HFFc6 (cell line): ENCODE data around the gene OSBPL2. TPM values are rescaled to one million over a fixed set of nuclear protein-coding genes. Genes with fewer than 3 reads are reported as not detected.

Source experiments
- DNase-seq: peaks from one replicate; pipeline ENCODE4 v3.0.0-alpha.2; 2018
- H3K27ac Mint-ChIP-seq: 2 replicates; pipeline ENCODE4 v1.8.0; 2020; ENCODE audit warnings: mild to moderate bottlenecking, mixed read lengths
- H3K27me3 Mint-ChIP-seq: 2 replicates; pipeline ENCODE4 v1.8.0; 2021; ENCODE audit warnings: mild to moderate bottlenecking, moderate library complexity, mixed read lengths; ENCODE audit not compliant: insufficient read depth
- H3K36me3 Mint-ChIP-seq: 2 replicates; pipeline ENCODE4 v1.8.0; 2021; ENCODE audit warnings: low read depth, mixed read lengths
- H3K4me1 Mint-ChIP-seq: 2 replicates; pipeline ENCODE4 v1.8.0; 2020; ENCODE audit warnings: low read depth, mixed read lengths
- H3K4me3 Mint-ChIP-seq: 2 replicates; pipeline ENCODE4 v1.8.0; 2020; ENCODE audit warnings: mild to moderate bottlenecking, moderate library complexity, mixed read lengths
- H3K9me3 Mint-ChIP-seq: 2 replicates; pipeline ENCODE4 v1.8.0; 2020; ENCODE audit warnings: mild to moderate bottlenecking, mixed read lengths
- total RNA-seq, 6 experiments: library from RNA; stranded (reverse); fragmentation: NEBNext Ultra II Directional; extraction: Animal tissue kit (Norgen Biotek cat#: 25700); gene quantifications; 2 replicates in 1 of 6; 3 replicates in 5 of 6; pipeline ENCODE4 v1.2.3, GENCODE V29; 2021
- TF ChIP-seq, protein P1 (sequence below): fragments of 200-600 bp; sonication (generic); IDR thresholded peaks from 2 replicates; pipeline ENCODE4 v1.5.0; 2021; ENCODE audit warnings: antibody characterized with exemption, mild to moderate bottlenecking

Gene OSBPL2
- total RNA-seq, 6 experiments from 2014 or later, result 32.2 to 37.6 (median 33.5) TPM

DNA sequence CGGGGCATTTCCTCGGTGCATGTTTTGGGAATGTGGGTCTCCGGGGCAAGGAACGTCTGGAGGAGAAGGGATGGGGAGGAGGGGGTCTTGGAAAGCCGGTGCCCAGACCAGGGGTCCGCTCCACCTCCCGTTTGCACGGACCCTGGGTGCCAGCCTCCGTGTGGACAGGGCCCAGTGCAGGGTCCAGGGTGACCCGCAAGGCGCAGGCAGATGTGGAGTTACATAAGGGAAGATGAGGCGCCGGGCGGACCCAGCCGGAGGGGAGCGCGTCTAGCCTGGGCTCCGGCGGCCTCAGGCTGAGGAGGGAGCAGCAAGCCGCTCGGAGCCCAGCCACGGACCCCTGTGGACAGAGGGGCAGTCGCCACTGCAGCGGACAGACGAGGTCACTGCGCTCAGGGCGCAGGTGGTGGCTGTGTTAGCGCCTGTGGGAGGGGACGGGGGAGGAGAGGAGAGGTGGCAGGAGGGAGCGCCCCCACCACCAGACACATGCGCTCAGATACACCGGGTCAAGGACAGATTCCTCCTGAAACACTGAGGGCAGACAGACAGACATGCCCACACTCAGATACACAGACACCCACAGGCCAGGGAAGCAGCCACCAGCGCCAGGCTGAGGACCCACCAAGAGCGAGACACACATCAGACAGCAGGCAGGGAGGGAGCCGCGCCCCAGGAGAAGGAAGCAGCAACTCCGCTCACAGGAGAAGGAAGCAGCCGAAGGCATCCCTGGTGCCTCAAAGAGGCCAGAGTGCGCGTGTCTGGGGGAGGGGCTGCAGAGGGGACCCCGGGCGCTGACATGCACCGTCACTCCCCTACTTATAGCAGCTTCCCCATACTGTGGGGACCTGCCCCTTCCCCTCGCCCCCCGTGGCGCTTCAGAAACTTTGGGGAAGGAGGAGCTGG, 17.4 kb upstream of the OSBPL2 start:
- no peaks in the 10 kb centered on the region for H3K9me3 Mint-ChIP-seq
- H3K4me1 Mint-ChIP-seq, result no peaks in the 10 kb centered on the region
- H3K4me3 Mint-ChIP-seq, result no peak overlapping the region
- no peaks in the 10 kb centered on the region for H3K36me3 Mint-ChIP-seq
- no peak overlapping the region for H3K27ac Mint-ChIP-seq
- peaks cover 30% of the 10 kb centered on the region for H3K27me3 Mint-ChIP-seq
- no peak for DNase-seq
- TF ChIP-seq, protein P1, sequence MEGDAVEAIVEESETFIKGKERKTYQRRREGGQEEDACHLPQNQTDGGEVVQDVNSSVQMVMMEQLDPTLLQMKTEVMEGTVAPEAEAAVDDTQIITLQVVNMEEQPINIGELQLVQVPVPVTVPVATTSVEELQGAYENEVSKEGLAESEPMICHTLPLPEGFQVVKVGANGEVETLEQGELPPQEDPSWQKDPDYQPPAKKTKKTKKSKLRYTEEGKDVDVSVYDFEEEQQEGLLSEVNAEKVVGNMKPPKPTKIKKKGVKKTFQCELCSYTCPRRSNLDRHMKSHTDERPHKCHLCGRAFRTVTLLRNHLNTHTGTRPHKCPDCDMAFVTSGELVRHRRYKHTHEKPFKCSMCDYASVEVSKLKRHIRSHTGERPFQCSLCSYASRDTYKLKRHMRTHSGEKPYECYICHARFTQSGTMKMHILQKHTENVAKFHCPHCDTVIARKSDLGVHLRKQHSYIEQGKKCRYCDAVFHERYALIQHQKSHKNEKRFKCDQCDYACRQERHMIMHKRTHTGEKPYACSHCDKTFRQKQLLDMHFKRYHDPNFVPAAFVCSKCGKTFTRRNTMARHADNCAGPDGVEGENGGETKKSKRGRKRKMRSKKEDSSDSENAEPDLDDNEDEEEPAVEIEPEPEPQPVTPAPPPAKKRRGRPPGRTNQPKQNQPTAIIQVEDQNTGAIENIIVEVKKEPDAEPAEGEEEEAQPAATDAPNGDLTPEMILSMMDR, result no peak

- DNase-seq, result no peak
- TF ChIP-seq, protein P1, result no peak
- Mint-ChIP-seq H3K9me3 (no peaks in the 10 kb centered on the region), H3K36me3 (no peaks in the 10 kb centered on the region), H3K27me3 (peaks cover 36% of the 10 kb centered on the region), H3K4me3 (no peak overlapping the region), H3K4me1 (no peaks in the 10 kb centered on the region), H3K27ac (no peak overlapping the region)
These were observed 16.0 kb upstream of the OSBPL2 start for GRCh38 chr20:62222266-62222850.

- no peaks in the 10 kb centered on the region for H3K36me3 Mint-ChIP-seq
- no peak for DNase-seq
- H3K27me3 Mint-ChIP-seq, result peaks cover 38% of the 10 kb centered on the region
- TF ChIP-seq, protein P1, result no peak
- H3K4me1 Mint-ChIP-seq, result no peaks in the 10 kb centered on the region
- no peak overlapping the region for H3K27ac Mint-ChIP-seq
- H3K9me3 Mint-ChIP-seq, result no peaks in the 10 kb centered on the region
- no peak overlapping the region for H3K4me3 Mint-ChIP-seq
These were observed 15.3 kb upstream of the OSBPL2 start for GRCh38 chr20:62222972-62223371.

- no peaks in the 10 kb centered on the region for H3K9me3 Mint-ChIP-seq
- H3K27ac Mint-ChIP-seq, result no peak overlapping the region
- peaks cover 34% of the 10 kb centered on the region for H3K27me3 Mint-ChIP-seq
- no peaks in the 10 kb centered on the region for H3K36me3 Mint-ChIP-seq
- no peak overlapping the region for H3K4me3 Mint-ChIP-seq
- no peak for DNase-seq
- H3K4me1 Mint-ChIP-seq, result no peaks in the 10 kb centered on the region
- TF ChIP-seq, protein P1, result no peak
These were observed 14.8 kb upstream of the OSBPL2 start for GRCh38 chr20:62223571-62223970.

GRCh38 chr20:62224113-62224855, 14.0 kb upstream of the OSBPL2 start:
- H3K4me3 Mint-ChIP-seq, result no peak overlapping the region
- TF ChIP-seq, protein P1, result no peak
- H3K27ac Mint-ChIP-seq, result no peak overlapping the region
- peaks cover 28% of the 10 kb centered on the region for H3K27me3 Mint-ChIP-seq
- DNase-seq, result no peak
- H3K36me3 Mint-ChIP-seq, result no peaks in the 10 kb centered on the region
- H3K9me3 Mint-ChIP-seq, result no peaks in the 10 kb centered on the region
- H3K4me1 Mint-ChIP-seq, result no peaks in the 10 kb centered on the region
